ENCODE measurements around the gene PARP6. TPM values are rescaled to one million over a fixed set of nuclear protein-coding genes. Genes with fewer than 3 reads are reported as not detected.

Gene PARP6
- polyA plus RNA-seq, 1 donor (not counting 4 experiments of a cell fraction or from before 2014, with no cell fraction given) = 51.0 TPM

- no peaks in the 10 kb centered on the region for H3K9me3 ChIP-seq (ENCODE audit: control insufficient read depth, low read depth, low read length)
- H3K4me3 ChIP-seq (ENCODE audit: control insufficient read depth in 2 of 3, extremely low read depth in 1 of 3, insufficient read depth in 2 of 3, low read depth in 1 of 3, low read length in 3 of 3) = peak overlapping the region; percentile 46 to 65 (median 61)
- dilution Hi-C loops (cut with MboI; ENCODE audit: extremely low pct_ligation_motif_present, low sequenced_read_pairs) = no loop called here
- DNase-seq (ENCODE audit: low read depth, low spot score) (peak; percentile 90), FAIRE-seq (peak; percentile 84)
- peaks cover 3 to 17% of the 10 kb centered on the region in 2 experiments for H3K36me3 ChIP-seq (ENCODE audit: control insufficient read depth in 2 of 2, extremely low read depth in 1 of 2, insufficient read depth in 2 of 2, low read length in 2 of 2)
- peak overlapping the region; percentile 96 for H3K27ac ChIP-seq (ENCODE audit: control insufficient read depth, insufficient read depth, low read length)
- peaks cover 9% of the 10 kb centered on the region for H3K79me2 ChIP-seq (ENCODE audit: control insufficient read depth, insufficient read depth, low read length)
- H3K4me2 ChIP-seq (ENCODE audit: control insufficient read depth, extremely low read depth, insufficient read depth, low read depth, low read length) = peak overlapping the region; percentile 84
- TF ChIP-seq CTCF (optimal IDR thresholded peaks at IDR 0.05 in 1 of 3, IDR thresholded peaks at IDR 0.05 in 1 of 3, conservative IDR thresholded peaks at IDR 0.05 in 1 of 3; ENCODE audit: extremely low read depth in 1 of 3, insufficient read depth in 2 of 3, low read length in 3 of 3) (no peak), EZH2 (IDR thresholded peaks at IDR 0.05; ENCODE audit: low read length) (no peak)
- peak overlapping the region; percentile 82 for H3K9ac ChIP-seq (ENCODE audit: control insufficient read depth, extremely low read depth, insufficient read depth, low read length)
- no peaks in the 10 kb centered on the region for H4K20me1 ChIP-seq (ENCODE audit: control insufficient read depth, extremely low read depth, insufficient read depth, low read length)
- H3K9me1 ChIP-seq (ENCODE audit: control insufficient read depth, extremely low read depth, insufficient read depth, low read length) = no peaks in the 10 kb centered on the region
- no peaks in the 10 kb centered on the region for H3K27me3 ChIP-seq (ENCODE audit: control insufficient read depth, extremely low read depth, insufficient read depth, low read length)
- H2AFZ ChIP-seq (ENCODE audit: control insufficient read depth, low read length) = no peak overlapping the region
- H3K4me1 ChIP-seq (ENCODE audit: control insufficient read depth, extremely low read depth, insufficient read depth, low read length) = peaks cover 27% of the 10 kb centered on the region
These were observed 35.1 kb downstream of the PARP6 start for GRCh38 chr15:72237029-72237852.

- Histone ChIP-seq H3K4me3 (ENCODE audit: control insufficient read depth in 2 of 3, extremely low read depth in 1 of 3, insufficient read depth in 2 of 3, low read depth in 1 of 3, low read length in 3 of 3) (peak overlapping the region; percentile 46 to 65 (median 61)), H4K20me1 (ENCODE audit: control insufficient read depth, extremely low read depth, insufficient read depth, low read length) (no peaks in the 10 kb centered on the region), H3K27ac (ENCODE audit: control insufficient read depth, insufficient read depth, low read length) (peak overlapping the region; percentile 96), H3K36me3 (ENCODE audit: control insufficient read depth in 2 of 2, extremely low read depth in 1 of 2, insufficient read depth in 2 of 2, low read length in 2 of 2) (peaks cover 3 to 10% of the 10 kb centered on the region in 2 experiments), H3K79me2 (ENCODE audit: control insufficient read depth, insufficient read depth, low read length) (peaks cover 9% of the 10 kb centered on the region), H3K4me1 (ENCODE audit: control insufficient read depth, extremely low read depth, insufficient read depth, low read length) (peaks cover 27% of the 10 kb centered on the region), H3K4me2 (ENCODE audit: control insufficient read depth, extremely low read depth, insufficient read depth, low read depth, low read length) (peak overlapping the region; percentile 84), H3K9me1 (ENCODE audit: control insufficient read depth, extremely low read depth, insufficient read depth, low read length) (no peaks in the 10 kb centered on the region), H3K27me3 (ENCODE audit: control insufficient read depth, extremely low read depth, insufficient read depth, low read length) (no peaks in the 10 kb centered on the region), H3K9me3 (ENCODE audit: control insufficient read depth, low read depth, low read length) (no peaks in the 10 kb centered on the region), H2AFZ (ENCODE audit: control insufficient read depth, low read length) (no peak overlapping the region), H3K9ac (ENCODE audit: control insufficient read depth, extremely low read depth, insufficient read depth, low read length) (peak overlapping the region; percentile 82)
- no peak for TF ChIP-seq CTCF (optimal IDR thresholded peaks at IDR 0.05 in 1 of 3, IDR thresholded peaks at IDR 0.05 in 1 of 3, conservative IDR thresholded peaks at IDR 0.05 in 1 of 3; ENCODE audit: extremely low read depth in 1 of 3, insufficient read depth in 2 of 3, low read length in 3 of 3)
- no peak for TF ChIP-seq EZH2 (IDR thresholded peaks at IDR 0.05; ENCODE audit: low read length)
- no peak for FAIRE-seq
- dilution Hi-C loops (cut with MboI; ENCODE audit: extremely low pct_ligation_motif_present, low sequenced_read_pairs) = no loop called here
- DNase-seq (ENCODE audit: low read depth, low spot score) = no peak
These were observed 35.9 kb downstream of the PARP6 start for GRCh38 chr15:72236381-72237003.

Data from keratinocyte (primary cell).